HepG2 (cell line): ENCODE results near the gene BIRC2. TPM values are rescaled to one million over a fixed set of nuclear protein-coding genes. Genes with fewer than 3 reads are reported as not detected.

Experiments
- CREB1 ChIP-seq, 2 experiments: fragments of 450-650 bp in 1 of 2; IDR thresholded peaks; 2 replicates each; pipeline ENCODE4 v1.6.1; 2016 to 2017; ENCODE audit warnings: control low read depth in 1 of 2, mild to moderate bottlenecking in 1 of 2, missing compliant biosample characterization in 1 of 2, missing genetic modification characterization in 1 of 2
- EED ChIP-seq: sonication (generic); formaldehyde crosslinking; IDR thresholded peaks from 2 replicates; pipeline ENCODE4 v1.5.0; 2020; ENCODE audit warnings: mild to moderate bottlenecking, missing genetic modification reagents
- HOXA3 ChIP-seq: sonication (generic); formaldehyde crosslinking; IDR thresholded peaks from 2 replicates; pipeline ENCODE4 v1.5.0; 2020; ENCODE audit warnings: missing genetic modification reagents
- RBAK ChIP-seq: sonication (generic); formaldehyde crosslinking; IDR thresholded peaks from 2 replicates; pipeline ENCODE4 v1.5.1; 2020; ENCODE audit warnings: mild to moderate bottlenecking, missing genetic modification reagents
- SRY ChIP-seq: sonication (generic); formaldehyde crosslinking; IDR thresholded peaks from 2 replicates; pipeline ENCODE4 v1.8.0; 2022; ENCODE audit warnings: mild to moderate bottlenecking, missing genetic modification reagents
- ZC3H13 ChIP-seq: sonication (generic); formaldehyde crosslinking; IDR thresholded peaks from 2 replicates; pipeline ENCODE4 v1.8.1; 2023; ENCODE audit warnings: mild to moderate bottlenecking, missing genetic modification reagents, moderate library complexity
- ZC3H4 ChIP-seq: sonication (generic); formaldehyde crosslinking; IDR thresholded peaks from 2 replicates; pipeline ENCODE4 v1.4.0; 2020; ENCODE audit warnings: missing genetic modification reagents, borderline replicate concordance
- ZFP36L2 ChIP-seq: sonication (generic); formaldehyde crosslinking; IDR thresholded peaks from 2 replicates; pipeline ENCODE4 v1.4.0; 2020; ENCODE audit warnings: missing genetic modification reagents
- ZIK1 ChIP-seq: sonication (generic); formaldehyde crosslinking; IDR thresholded peaks from 2 replicates; pipeline ENCODE4 v1.5.0; 2020; ENCODE audit warnings: mild to moderate bottlenecking, low read depth, missing genetic modification reagents, borderline replicate concordance
- ZNF136 ChIP-seq: sonication (generic); formaldehyde crosslinking; IDR thresholded peaks from 2 replicates; pipeline ENCODE4 v1.8.1; 2022; ENCODE audit warnings: low read depth, mild to moderate bottlenecking, moderate library complexity, missing genetic modification reagents
- ZNF567 ChIP-seq: sonication (generic); formaldehyde crosslinking; IDR thresholded peaks from 2 replicates; pipeline ENCODE4 v1.8.1; 2023; ENCODE audit warnings: mild to moderate bottlenecking, missing genetic modification reagents, borderline replicate concordance
- ZNF775 ChIP-seq: sonication (generic); formaldehyde crosslinking; IDR thresholded peaks from 2 replicates; pipeline ENCODE4 v1.4.0; 2020; ENCODE audit warnings: missing genetic modification reagents, mild to moderate bottlenecking, moderate library complexity, borderline replicate concordance
- polyA plus RNA-seq, 8 experiments: library from polyadenylated mRNA; depleted of rRNA in 3 of 8; stranded (reverse) in 7 of 8; unstranded in 1 of 8; fragments of >200 nt; fragmentation: Illumina TruSeq in 4 of 8; extraction: Trizol in 4 of 8; gene quantifications; 2 replicates each; pipeline versions ENCODE4 v1.2.1 to v1.2.3, GENCODE V29; 2011 to 2016; ENCODE audit warnings: low read depth in 4 of 8, missing spikeins in 1 of 8, mixed read lengths in 1 of 8; ENCODE audit not compliant: insufficient read depth in 1 of 8
- total RNA-seq, 5 experiments: library from RNA; depleted of rRNA; stranded (reverse); fragments of >200 nt; fragmentation: Illumina TruSeq; extraction: Trizol; gene quantifications; 2 replicates each; pipeline ENCODE4 v1.2.3, GENCODE V29; 2016; ENCODE audit warnings: low read depth in 1 of 5
- TF ChIP-seq, protein P1 (sequence below): sonication (generic); formaldehyde crosslinking; IDR thresholded peaks from 2 replicates; pipeline ENCODE4 v1.4.0; 2020; ENCODE audit warnings: mild to moderate bottlenecking, missing genetic modification reagents
- TF ChIP-seq, protein P2 (sequence below): sonication (generic); formaldehyde crosslinking; IDR thresholded peaks from 2 replicates; pipeline ENCODE4 v1.4.0; 2020; ENCODE audit warnings: missing genetic modification reagents
- TF ChIP-seq, protein P3 (sequence below): sonication (generic); formaldehyde crosslinking; IDR thresholded peaks from 2 replicates; pipeline ENCODE4 v1.4.0; 2020; ENCODE audit warnings: missing genetic modification reagents; ENCODE audit errors: not compliant biosample characterization
- TF ChIP-seq, protein P4 (sequence below): sonication (generic); formaldehyde crosslinking; IDR thresholded peaks from 2 replicates; pipeline ENCODE4 v1.4.0; 2020; ENCODE audit warnings: missing genetic modification reagents

Gene BIRC2
- total and polyA plus RNA-seq, 2 of the 13 experiments (the other 11 are each of a cell fraction or from before 2014, with no cell fraction given) = 61.7 to 62.2 TPM

DNA sequence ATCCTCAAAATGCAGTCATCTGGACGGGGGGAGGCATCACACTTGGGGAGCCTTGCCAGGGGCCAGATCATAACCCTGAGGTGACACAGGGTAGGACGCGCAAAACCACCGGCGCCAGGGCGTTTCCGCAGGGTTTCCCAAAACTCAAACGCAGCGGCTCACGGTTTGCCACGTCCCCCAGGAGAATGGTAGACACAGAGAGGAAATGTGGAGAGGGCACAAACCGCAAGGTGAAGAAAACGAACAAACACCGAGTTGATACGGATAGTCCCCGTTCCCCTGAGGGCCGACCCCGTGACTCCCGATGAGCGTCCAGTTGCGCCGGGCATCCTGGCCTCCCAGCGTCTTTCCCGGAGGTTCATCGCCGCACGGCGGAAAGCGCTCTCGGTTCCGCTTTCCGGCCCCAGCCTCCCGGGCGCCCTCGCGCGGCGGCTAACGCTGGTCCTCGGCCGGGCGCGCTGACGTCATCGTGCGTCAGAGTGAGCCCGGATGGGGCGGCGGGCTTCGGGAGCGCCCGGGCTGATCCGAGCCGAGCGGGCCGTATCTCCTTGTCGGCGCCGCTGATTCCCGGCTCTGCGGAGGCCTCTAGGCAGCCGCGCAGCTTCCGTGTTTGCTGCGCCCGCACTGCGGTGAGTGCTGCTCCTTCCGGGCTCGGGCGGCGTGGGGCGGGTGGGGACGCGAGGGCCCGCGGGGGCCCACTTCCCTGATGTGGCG lies at the start of gene BIRC2 (continued):
- TF ChIP-seq ZC3H4 (CRISPR knock-in tag) = 0 out of 2 replicates have a peak, but pooled peaks have one; percentile 1
- 0 out of 2 replicates have a peak, but pooled peaks have one; percentile 39 for TF ChIP-seq ZNF136 (CRISPR knock-in tag)
- no peak for TF ChIP-seq RBAK (CRISPR knock-in tag)
- TF ChIP-seq ZNF775 (CRISPR knock-in tag) = no peak; the same call in 1 of the 2 replicates
- peak; percentile 58; the same call in 1 of the 2 replicates for TF ChIP-seq SRY (CRISPR knock-in tag)
- peak; percentile 99 for TF ChIP-seq HOXA3 (CRISPR knock-in tag)
- TF ChIP-seq, protein P1, sequence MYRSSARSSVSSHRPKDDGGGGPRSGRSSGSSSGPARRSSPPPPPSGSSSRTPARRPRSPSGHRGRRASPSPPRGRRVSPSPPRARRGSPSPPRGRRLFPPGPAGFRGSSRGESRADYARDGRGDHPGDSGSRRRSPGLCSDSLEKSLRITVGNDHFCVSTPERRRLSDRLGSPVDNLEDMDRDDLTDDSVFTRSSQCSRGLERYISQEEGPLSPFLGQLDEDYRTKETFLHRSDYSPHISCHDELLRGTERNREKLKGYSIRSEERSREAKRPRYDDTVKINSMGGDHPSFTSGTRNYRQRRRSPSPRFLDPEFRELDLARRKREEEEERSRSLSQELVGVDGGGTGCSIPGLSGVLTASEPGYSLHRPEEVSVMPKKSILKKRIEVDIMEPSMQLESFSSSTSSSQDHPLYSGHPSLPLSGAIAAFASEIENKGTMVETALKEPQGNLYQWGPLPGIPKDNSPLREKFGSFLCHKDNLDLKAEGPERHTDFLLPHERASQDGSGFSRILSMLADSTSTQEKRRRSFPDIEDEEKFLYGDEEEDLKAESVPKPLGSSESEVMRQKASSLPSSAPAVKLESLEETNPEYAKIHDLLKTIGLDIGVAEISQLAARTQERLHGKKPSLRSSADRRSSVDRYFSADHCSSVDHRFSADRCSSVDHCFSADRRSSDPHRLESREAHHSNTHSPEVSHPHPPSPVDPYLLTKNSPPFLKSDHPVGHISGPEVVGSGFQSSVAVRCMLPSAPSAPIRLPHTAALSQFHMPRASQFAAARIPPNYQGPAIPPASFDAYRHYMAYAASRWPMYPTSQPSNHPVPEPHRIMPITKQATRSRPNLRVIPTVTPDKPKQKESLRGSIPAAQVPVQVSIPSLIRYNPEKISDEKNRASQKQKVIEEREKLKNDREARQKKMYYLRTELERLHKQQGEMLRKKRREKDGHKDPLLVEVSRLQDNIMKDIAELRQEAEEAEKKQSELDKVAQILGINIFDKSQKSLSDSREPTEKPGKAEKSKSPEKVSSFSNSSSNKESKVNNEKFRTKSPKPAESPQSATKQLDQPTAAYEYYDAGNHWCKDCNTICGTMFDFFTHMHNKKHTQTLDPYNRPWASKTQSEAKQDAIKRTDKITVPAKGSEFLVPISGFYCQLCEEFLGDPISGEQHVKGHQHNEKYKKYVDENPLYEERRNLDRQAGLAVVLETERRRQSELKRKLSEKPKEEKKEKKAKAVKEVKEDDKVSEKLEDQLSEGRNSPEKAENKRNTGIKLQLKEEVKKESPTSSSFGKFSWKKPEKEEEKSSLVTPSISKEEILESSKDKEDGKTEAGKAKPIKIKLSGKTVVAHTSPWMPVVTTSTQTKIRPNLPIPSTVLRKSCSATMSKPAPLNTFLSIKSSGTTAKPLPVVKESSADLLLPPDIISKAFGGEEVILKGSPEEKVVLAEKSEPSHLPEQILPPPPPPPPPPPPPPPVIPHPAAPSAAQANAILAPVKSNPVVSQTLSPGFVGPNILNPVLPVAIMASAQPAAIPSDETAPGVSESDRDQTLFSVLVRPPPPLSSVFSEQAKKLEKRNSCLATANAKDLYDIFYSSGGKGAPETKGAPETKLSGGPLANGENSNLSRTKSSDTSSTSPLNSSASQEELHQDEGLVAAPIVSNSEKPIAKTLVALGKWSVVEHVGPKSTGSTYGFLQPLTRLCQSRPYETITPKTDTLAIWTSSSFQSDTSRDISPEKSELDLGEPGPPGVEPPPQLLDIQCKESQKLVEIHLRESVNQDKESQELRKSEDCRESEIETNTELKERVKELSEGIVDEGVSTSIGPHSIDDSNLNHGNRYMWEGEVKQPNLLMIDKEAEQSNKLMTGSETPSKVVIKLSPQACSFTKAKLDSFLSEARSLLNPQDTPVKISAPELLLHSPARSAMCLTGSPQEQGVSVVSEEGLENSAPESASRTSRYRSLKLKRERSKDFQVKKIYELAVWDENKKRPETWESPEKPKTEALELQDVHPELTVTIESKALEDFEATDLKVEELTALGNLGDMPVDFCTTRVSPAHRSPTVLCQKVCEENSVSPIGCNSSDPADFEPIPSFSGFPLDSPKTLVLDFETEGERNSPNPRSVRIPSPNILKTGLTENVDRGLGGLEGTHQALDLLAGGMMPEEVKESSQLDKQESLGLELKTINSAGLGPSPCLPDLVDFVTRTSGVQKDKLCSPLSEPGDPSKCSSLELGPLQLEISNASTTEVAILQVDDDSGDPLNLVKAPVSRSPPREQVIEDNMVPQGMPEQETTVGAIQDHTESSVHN (CRISPR knock-in tag) = 0 out of 2 replicates have a peak, but pooled peaks have one; percentile 74
- peak; percentile 78; the same call in 1 of the 2 replicates for TF ChIP-seq EED (CRISPR knock-in tag)
- TF ChIP-seq ZC3H13 (CRISPR knock-in tag) = no peak
- no peak for TF ChIP-seq ZFP36L2
- TF ChIP-seq, protein P2, sequence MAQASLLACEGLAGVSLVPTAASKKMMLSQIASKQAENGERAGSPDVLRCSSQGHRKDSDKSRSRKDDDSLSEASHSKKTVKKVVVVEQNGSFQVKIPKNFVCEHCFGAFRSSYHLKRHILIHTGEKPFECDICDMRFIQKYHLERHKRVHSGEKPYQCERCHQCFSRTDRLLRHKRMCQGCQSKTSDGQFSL (CRISPR knock-in tag) = 0 out of 2 replicates have a peak, but pooled peaks have one; percentile 36
- TF ChIP-seq, protein P3, sequence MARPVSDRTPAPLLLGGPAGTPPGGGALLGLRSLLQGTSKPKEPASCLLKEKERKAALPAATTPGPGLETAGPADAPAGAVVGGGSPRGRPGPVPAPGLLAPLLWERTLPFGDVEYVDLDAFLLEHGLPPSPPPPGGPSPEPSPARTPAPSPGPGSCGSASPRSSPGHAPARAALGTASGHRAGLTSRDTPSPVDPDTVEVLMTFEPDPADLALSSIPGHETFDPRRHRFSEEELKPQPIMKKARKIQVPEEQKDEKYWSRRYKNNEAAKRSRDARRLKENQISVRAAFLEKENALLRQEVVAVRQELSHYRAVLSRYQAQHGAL (CRISPR knock-in tag) = no peak
- TF ChIP-seq ZNF567 (CRISPR knock-in tag) = peak; percentile 45; the same call in 1 of the 2 replicates
- TF ChIP-seq, protein P4, sequence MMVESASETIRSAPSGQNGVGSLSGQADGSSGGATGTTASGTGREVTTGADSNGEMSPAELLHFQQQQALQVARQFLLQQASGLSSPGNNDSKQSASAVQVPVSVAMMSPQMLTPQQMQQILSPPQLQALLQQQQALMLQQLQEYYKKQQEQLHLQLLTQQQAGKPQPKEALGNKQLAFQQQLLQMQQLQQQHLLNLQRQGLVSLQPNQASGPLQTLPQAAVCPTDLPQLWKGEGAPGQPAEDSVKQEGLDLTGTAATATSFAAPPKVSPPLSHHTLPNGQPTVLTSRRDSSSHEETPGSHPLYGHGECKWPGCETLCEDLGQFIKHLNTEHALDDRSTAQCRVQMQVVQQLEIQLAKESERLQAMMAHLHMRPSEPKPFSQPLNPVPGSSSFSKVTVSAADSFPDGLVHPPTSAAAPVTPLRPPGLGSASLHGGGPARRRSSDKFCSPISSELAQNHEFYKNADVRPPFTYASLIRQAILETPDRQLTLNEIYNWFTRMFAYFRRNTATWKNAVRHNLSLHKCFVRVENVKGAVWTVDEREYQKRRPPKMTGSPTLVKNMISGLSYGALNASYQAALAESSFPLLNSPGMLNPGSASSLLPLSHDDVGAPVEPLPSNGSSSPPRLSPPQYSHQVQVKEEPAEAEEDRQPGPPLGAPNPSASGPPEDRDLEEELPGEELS (CRISPR knock-in tag) = no peak; the same call in 1 of the 2 replicates
- peak; percentile 57; the same call in 1 of the 2 replicates for TF ChIP-seq ZIK1 (CRISPR knock-in tag)
- peak; percentile 99 for TF ChIP-seq CREB1 (IDR thresholded peaks at IDR 0.05)
- TF ChIP-seq CREB1 (CRISPR knock-in tag; IDR thresholded peaks at IDR 0.05) = peak; percentile 89
